H1 (cell line): ENCODE measurements around the gene HOXB6.

Experiments
- CHD1 ChIP-seq: IDR thresholded peaks from 2 replicates; pipeline ENCODE4 v1.6.1; 2012; ENCODE audit warnings: low read depth, low read length, improper control_type of control experiment
- CTCF ChIP-seq, 3 experiments: IDR thresholded peaks; 1 replicate in 2 of 3; 2 replicates in 1 of 3; pipeline versions ENCODE4 v1.5.1 to v1.6.1; 2011; ENCODE audit warnings: low read length in 3 of 3, mild to moderate bottlenecking in 3 of 3, inconsistent platforms in 2 of 3, low read depth in 1 of 3, moderate library complexity in 1 of 3; ENCODE audit not compliant: insufficient read depth in 1 of 3; ENCODE audit errors: control extremely low read depth in 1 of 3
- EZH2 ChIP-seq: fragments of 200-600 bp; sonication (generic); IDR thresholded peaks from 2 replicates; pipeline ENCODE4 v1.7.1; 2012; ENCODE audit warnings: low read depth, mild to moderate bottlenecking, moderate library complexity, low read length, inconsistent platforms; ENCODE audit not compliant: severe bottlenecking
- MAFK ChIP-seq: IDR thresholded peaks from 2 replicates; pipeline ENCODE4 v1.6.1; 2012; ENCODE audit warnings: low read depth, mild to moderate bottlenecking, improper control_type of control experiment, low read length
- MAX ChIP-seq: IDR thresholded peaks from 2 replicates; pipeline ENCODE4 v1.6.1; 2012; ENCODE audit warnings: inconsistent platforms
- POLR2A ChIP-seq, 2 experiments: IDR thresholded peaks; 1 replicate in 1 of 2; 2 replicates in 1 of 2; pipeline ENCODE4 v1.6.1; 2011; ENCODE audit warnings: low read depth in 2 of 2, low read length in 2 of 2, mild to moderate bottlenecking in 2 of 2; ENCODE audit errors: control extremely low read depth in 1 of 2
- POLR2AphosphoS5 ChIP-seq: IDR thresholded peaks from 2 replicates; pipeline ENCODE4 v1.6.1; 2011; ENCODE audit warnings: low read depth, low read length
- SP2 ChIP-seq: IDR thresholded peaks from 2 replicates; pipeline ENCODE4 v1.6.1; 2012; ENCODE audit warnings: mild to moderate bottlenecking, low read length, inconsistent platforms
- TBP ChIP-seq: IDR thresholded peaks from 2 replicates; pipeline ENCODE4 v1.6.1; 2011; ENCODE audit warnings: low read depth, low read length, improper control_type of control experiment

GRCh38 chr17:48550502-48551213, 54.1 kb downstream of the HOXB6 start:
- peak; percentile 49 to 64 (median 50) for TF ChIP-seq CTCF (IDR thresholded peaks at IDR 0.05; ENCODE audit: control extremely low read depth in 1 of 3, insufficient read depth in 1 of 3, low read depth in 1 of 3, low read length in 3 of 3)
- no peak for TF ChIP-seq CHD1
- no peak for TF ChIP-seq TBP
- TF ChIP-seq POLR2AphosphoS5 = no peak
- no peak for TF ChIP-seq MAX
- no peak for TF ChIP-seq SP2
- no peak for TF ChIP-seq MAFK
- peak; percentile 95 for TF ChIP-seq EZH2
- no peak for TF ChIP-seq POLR2A (IDR thresholded peaks at IDR 0.05; ENCODE audit: control extremely low read depth in 1 of 2, low read depth in 2 of 2, low read length in 2 of 2)
